HCT116 (cell line): ENCODE data around the gene PFDN4. TPM values are rescaled to one million over a fixed set of nuclear protein-coding genes. Genes with fewer than 3 reads are reported as not detected.
"Not testable (repeated sequence)": the region's sequence is repeated elsewhere in the genome, so short reads cannot be mapped to it uniquely, and the experiment has no call there.

Experiments used
- ATAC-seq: fragments of 200-7000 bp; cut with Tn5 transposase; 2 replicates; pipeline ENCODE4 v1.9.1; 2020; ENCODE audit warnings: mild to moderate bottlenecking, moderate library complexity
- BruUV-seq: library from RNA; stranded (reverse); fragments of 400-500 nt; replicated peaks from 2 replicates; lab custom pipeline; 2021; lab: Mats Ljungman, UMichigan
- CTCF ChIA-PET: fragments of 300-600 bp; sonication (Branson Sonifier 250); formaldehyde crosslinking; loops from one replicate; lab custom pipeline; 2021; ENCODE audit warnings: antibody characterized with exemption; lab: Charles Lee
- POLR2A ChIA-PET: fragments of 300-600, 350-600 bp; sonication (Branson Sonifier 250); formaldehyde crosslinking; loops from one replicate; lab custom pipeline; 2021; ENCODE audit warnings: antibody characterized with exemption; lab: Charles Lee
- RAD21 ChIA-PET, 2 experiments: fragments of 300-600 bp; sonication (Branson Sonifier 250); formaldehyde crosslinking; loops; one replicate each; lab custom pipeline; 2023; ENCODE audit warnings: low total read pairs in 2 of 2; ENCODE audit not compliant: uncharacterized antibody in 2 of 2, unreplicated experiment in 2 of 2, low non-redundant PET in 1 of 2; lab: Charles Lee
- DNase-seq: peaks from one replicate; pipeline ENCODE4 v3.0.0-alpha.2; 2010; ENCODE audit warnings: low read depth, low spot score
- H2AFZ ChIP-seq: fragments of 200-600 bp; shearing (Covaris generic), sonication (generic); 2 replicates; pipeline ENCODE4 v1.6.1; 2017; ENCODE audit warnings: low read depth, mixed run types, mixed read lengths, antibody characterized with exemption, low read length; ENCODE audit not compliant: poor library complexity, severe bottlenecking
- H3K27ac ChIP-seq: 2 replicates; pipeline ENCODE4 v1.5.1; 2012; ENCODE audit warnings: low read depth, low read length
- H3K27me3 ChIP-seq: fragments of 200-600 bp; sonication (generic); 2 replicates; pipeline ENCODE4 v1.6.1; 2016; ENCODE audit warnings: mixed run types, low read length, mixed read lengths; ENCODE audit not compliant: insufficient read depth
- H3K36me3 ChIP-seq, 2 experiments: fragments of 200-500 bp in 1 of 2; fragments of 200-600 bp in 1 of 2; sonication (Bioruptor generic) in 1 of 2; sonication (generic) in 1 of 2; 2 replicates each; pipeline versions ENCODE4 v1.5.1 to v1.6.1; 2014 to 2016; ENCODE audit warnings: low read length in 2 of 2, inconsistent platforms in 1 of 2, mixed read lengths in 1 of 2, mixed run types in 1 of 2; ENCODE audit not compliant: insufficient read depth in 2 of 2, control insufficient read depth in 1 of 2
- H3K4me1 ChIP-seq, 2 experiments: fragments of 200-600 bp in 1 of 2; sonication (generic) in 1 of 2; 2 replicates each; pipeline versions ENCODE4 v1.5.1 to v1.6.1; 2012 to 2017; ENCODE audit warnings: low read length in 2 of 2, inconsistent platforms in 1 of 2, mild to moderate bottlenecking in 1 of 2, mixed read lengths in 1 of 2, mixed run types in 1 of 2, moderate library complexity in 1 of 2; ENCODE audit not compliant: insufficient read depth in 2 of 2, control insufficient read depth in 1 of 2
- H3K4me2 ChIP-seq: fragments of 200-600 bp; sonication (generic); 2 replicates; pipeline ENCODE4 v1.6.1; 2017; ENCODE audit warnings: mixed run types, low read length, mixed read lengths
- H3K4me3 ChIP-seq, 2 experiments: fragments of 200-600 bp in 1 of 2; sonication (generic) in 1 of 2; replicated peaks in 1 of 2; 2 replicates each; pipeline ENCODE4 v1.5.1; 2011 to 2016; ENCODE audit warnings: low read length in 2 of 2, control low read depth in 1 of 2, low read depth in 1 of 2, mild to moderate bottlenecking in 1 of 2, mixed read lengths in 1 of 2, mixed run types in 1 of 2
- H3K79me2 ChIP-seq: fragments of 200-600 bp; sonication (generic); 2 replicates; pipeline ENCODE4 v1.6.1; 2017; ENCODE audit warnings: mild to moderate bottlenecking, mixed run types, low read length, moderate library complexity, mixed read lengths; ENCODE audit not compliant: insufficient read depth
- H3K9ac ChIP-seq: fragments of 200-600 bp; sonication (generic); 2 replicates; pipeline ENCODE4 v1.6.1; 2016; ENCODE audit warnings: low read length, mixed read lengths
- H3K9me2 ChIP-seq: fragments of 200-600 bp; sonication (generic), shearing (Covaris generic); 2 replicates; pipeline ENCODE4 v1.6.1; 2017; ENCODE audit warnings: mixed run types, mild to moderate bottlenecking, moderate library complexity; ENCODE audit not compliant: insufficient read depth
- H3K9me3 ChIP-seq, 2 experiments: fragments of 200-500 bp in 1 of 2; fragments of 200-600 bp in 1 of 2; sonication (Bioruptor generic) in 1 of 2; sonication (generic) in 1 of 2; 2 replicates each; pipeline ENCODE4 v1.6.1; 2014 to 2017; ENCODE audit warnings: low read length in 2 of 2, mixed read lengths in 2 of 2, inconsistent platforms in 1 of 2, low read depth in 1 of 2, mild to moderate bottlenecking in 1 of 2, mixed run types in 1 of 2, moderate library complexity in 1 of 2; ENCODE audit not compliant: control insufficient read depth in 1 of 2, insufficient read depth in 1 of 2
- H4K20me1 ChIP-seq: fragments of 200-600 bp; sonication (generic), shearing (Covaris generic); 2 replicates; pipeline ENCODE4 v1.6.1; 2017; ENCODE audit warnings: mixed run types, mild to moderate bottlenecking, moderate library complexity; ENCODE audit not compliant: insufficient read depth
- CBX3 ChIP-seq: IDR thresholded peaks from 2 replicates; pipeline ENCODE4 v1.6.1; 2012; ENCODE audit warnings: low read depth
- CEBPB ChIP-seq: IDR thresholded peaks from 2 replicates; pipeline ENCODE4 v1.6.1; 2012; ENCODE audit warnings: low read depth
- EGR1 ChIP-seq: IDR thresholded peaks from 2 replicates; pipeline ENCODE4 v1.6.1; 2012; ENCODE audit warnings: low read depth
- ELF1 ChIP-seq: IDR thresholded peaks from 2 replicates; pipeline ENCODE4 v1.6.1; 2012; ENCODE audit warnings: low read depth, borderline replicate concordance
- EZH2phosphoT487 ChIP-seq: fragments of 200-600 bp; IDR thresholded peaks from 2 replicates; pipeline ENCODE4 v1.6.1; 2018; ENCODE audit warnings: antibody characterized with exemption, borderline replicate concordance
- FOSL1 ChIP-seq: IDR thresholded peaks from 2 replicates; pipeline ENCODE4 v1.6.1; 2012; ENCODE audit warnings: low read depth
- JUND ChIP-seq: IDR thresholded peaks from 2 replicates; pipeline ENCODE4 v1.6.1; 2012
- POLR2A ChIP-seq: IDR thresholded peaks from 2 replicates; pipeline ENCODE4 v1.7.0; 2011; ENCODE audit warnings: borderline replicate concordance; ENCODE audit not compliant: insufficient read depth, insufficient read length; ENCODE audit errors: extremely low read depth
- POLR2AphosphoS5 ChIP-seq: IDR thresholded peaks from 2 replicates; pipeline ENCODE4 v1.6.1; 2011; ENCODE audit warnings: mild to moderate bottlenecking, low read depth, low read length, moderate library complexity
- SIN3A ChIP-seq: IDR thresholded peaks from 2 replicates; pipeline ENCODE4 v1.6.1; 2012; ENCODE audit warnings: low read depth
- SP1 ChIP-seq: IDR thresholded peaks from 2 replicates; pipeline ENCODE4 v1.6.1; 2012; ENCODE audit warnings: low read depth
- SRF ChIP-seq: IDR thresholded peaks from 2 replicates; pipeline ENCODE4 v1.6.1; 2012; ENCODE audit warnings: low read depth
- TCF7L2 ChIP-seq: IDR thresholded peaks from 2 replicates; pipeline ENCODE4 v1.7.0; 2011; ENCODE audit warnings: borderline replicate concordance, inconsistent platforms; ENCODE audit not compliant: insufficient read depth, insufficient read length; ENCODE audit errors: extremely low read depth
- ZBTB33 ChIP-seq: IDR thresholded peaks from 2 replicates; pipeline ENCODE4 v1.6.1; 2011; ENCODE audit warnings: mild to moderate bottlenecking, low read length, moderate library complexity; ENCODE audit not compliant: insufficient replicate concordance; ENCODE audit errors: extremely low read depth
- ZFX ChIP-seq: fragments of 450-650 bp; IDR thresholded peaks from 2 replicates; pipeline ENCODE4 v1.6.1; 2017
- ZNF274 ChIP-seq: fragments of 200-500 bp; sonication (Bioruptor generic); IDR thresholded peaks from 2 replicates; pipeline ENCODE4 v1.6.1; 2014; ENCODE audit warnings: mild to moderate bottlenecking, low read depth, low read length, inconsistent platforms
- intact Hi-C: fragments of 100-400 bp; cut with micrococcal nuclease; formaldehyde crosslinking; loops from 2 replicates; pipeline ENCODE4 v1.10.0; 2022
- total RNA-seq: library from RNA; stranded (reverse); gene quantifications from one replicate; pipeline ENCODE4 v1.2.1, GENCODE V29; 2021; ENCODE audit not compliant: unreplicated experiment
- TF ChIP-seq, protein P1 (sequence below): IDR thresholded peaks from 2 replicates; pipeline ENCODE4 v1.6.1; 2012
- TF ChIP-seq, protein P2 (sequence below): IDR thresholded peaks from 2 replicates; pipeline ENCODE4 v1.6.1; 2012

PFDN4 gene
- total RNA-seq, 1 experiment from 2014 or later: 71.5 TPM

GRCh38 chr20:54244113-54244512 lies 36.2 kb downstream of the PFDN4 start (continued):
- TF ChIP-seq SIN3A (no peak), EGR1 (no peak), ZFX (no peak), SRF (no peak)

GRCh38 chr20:54248705-54249104 lies 40.8 kb downstream of the PFDN4 start:
- H4K20me1 ChIP-seq, H3K79me2 ChIP-seq, RAD21 ChIA-PET, H3K9me3 ChIP-seq, H2AFZ ChIP-seq, ATAC-seq, H3K27ac ChIP-seq, CTCF ChIA-PET, DNase-seq, H3K4me2 ChIP-seq, BruUV-seq, H3K9ac ChIP-seq, H3K9me2 ChIP-seq, H3K4me1 ChIP-seq, H3K36me3 ChIP-seq, H3K4me3 ChIP-seq, POLR2A ChIA-PET, H3K27me3 ChIP-seq, intact Hi-C loops: not testable (repeated sequence)

- Histone ChIP-seq H4K20me1 (no peaks in the 10 kb centered on the region), H3K4me3 (no peak overlapping the region), H3K9me3 (no peaks in the 10 kb centered on the region), H3K4me2 (no peak overlapping the region), H3K79me2 (no peaks in the 10 kb centered on the region), H3K27ac (no peak overlapping the region), H3K9ac (no peak overlapping the region), H3K9me2 (no peaks in the 10 kb centered on the region), H3K4me1 (no peaks in the 10 kb centered on the region), H2AFZ (no peak overlapping the region), H3K36me3 (no peaks in the 10 kb centered on the region), H3K27me3 (no peaks in the 10 kb centered on the region)
- no peak for DNase-seq
- ATAC-seq: no peak
- intact Hi-C loops: no loop called here
- ChIA-PET CTCF (no interaction called here), POLR2A (no interaction called here), RAD21 (no interaction called here)
- no TSS peak for BruUV-seq
- TF ChIP-seq EGR1: no peak
- TF ChIP-seq ZBTB33: no peak
- no peak for TF ChIP-seq POLR2AphosphoS5
- TF ChIP-seq CEBPB: no peak
- TF ChIP-seq EZH2phosphoT487: no peak
- TF ChIP-seq, protein P1, sequence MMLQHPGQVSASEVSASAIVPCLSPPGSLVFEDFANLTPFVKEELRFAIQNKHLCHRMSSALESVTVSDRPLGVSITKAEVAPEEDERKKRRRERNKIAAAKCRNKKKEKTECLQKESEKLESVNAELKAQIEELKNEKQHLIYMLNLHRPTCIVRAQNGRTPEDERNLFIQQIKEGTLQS: no peak
- TF ChIP-seq CBX3: no peak
- no peak for TF ChIP-seq POLR2A
- no peak for TF ChIP-seq ELF1
- no peak for TF ChIP-seq SP1
- no peak for TF ChIP-seq JUND
- TF ChIP-seq ZNF274: no peak
- TF ChIP-seq TCF7L2: no peak
- TF ChIP-seq FOSL1: no peak
- TF ChIP-seq, protein P2, sequence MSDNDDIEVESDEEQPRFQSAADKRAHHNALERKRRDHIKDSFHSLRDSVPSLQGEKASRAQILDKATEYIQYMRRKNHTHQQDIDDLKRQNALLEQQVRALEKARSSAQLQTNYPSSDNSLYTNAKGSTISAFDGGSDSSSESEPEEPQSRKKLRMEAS: no peak
Measured at GRCh38 chr20:54250691-54251090, 42.8 kb downstream of the PFDN4 start.
